GM12878 (cell line): ENCODE results near the gene CDC42BPB. TPM values are rescaled to one million over a fixed set of nuclear protein-coding genes. Genes with fewer than 3 reads are reported as not detected.

ENCODE experiments used
- ATAC-seq: fragments of 200-7000 bp; cut with Tn5 transposase; 3 replicates; pipeline ENCODE4 v1.9.1; 2020; ENCODE audit warnings: mild to moderate bottlenecking, moderate library complexity
- BruUV-seq: library from RNA; stranded (reverse); fragments of 400-500 nt; replicated peaks from 2 replicates; lab custom pipeline; 2021; lab: Mats Ljungman, UMichigan
- CTCF ChIA-PET: fragments of 300-600 bp; sonication (Branson Sonifier 250); formaldehyde crosslinking; extraction: SDS; loops from one replicate; lab custom pipeline; 2021; ENCODE audit warnings: inconsistent platforms; lab: Yijun Ruan, JAX
- POLR2A ChIA-PET: fragments of 350-600 bp; formaldehyde crosslinking; extraction: SDS; loops from one replicate; lab custom pipeline; 2021; ENCODE audit warnings: inconsistent platforms; lab: Charles Lee
- RAD21 ChIA-PET: fragments of 300-600 bp; sonication (Branson Sonifier 250); formaldehyde crosslinking; loops from one replicate; lab custom pipeline; 2023; ENCODE audit warnings: antibody characterized with exemption; ENCODE audit not compliant: unreplicated experiment; lab: Charles Lee
- SMC1A ChIA-PET: fragments of 300-600 bp; sonication (Branson Sonifier 250); formaldehyde crosslinking; loops from one replicate; lab custom pipeline; 2023; ENCODE audit not compliant: unreplicated experiment, uncharacterized antibody; lab: Charles Lee
- DNase-seq: peaks from one replicate; pipeline ENCODE4 v3.0.0-alpha.2; 2011; ENCODE audit warnings: low read depth, low spot score
- FAIRE-seq: peaks from 3 replicates; lab custom pipeline; 2011; peaks lifted over from hg19 to GRCh38; lab: Jason Lieb, UNC
- H2AFZ ChIP-seq: 2 replicates; pipeline ENCODE4 v1.6.0; 2011; ENCODE audit warnings: low read depth, low read length, control low read depth; ENCODE audit not compliant: control insufficient read depth
- H3K27ac ChIP-seq: 2 replicates; pipeline ENCODE4 v1.5.1; 2011; ENCODE audit warnings: control low read depth; ENCODE audit not compliant: control insufficient read depth, insufficient read depth
- H3K27me3 ChIP-seq, 2 experiments: replicated peaks in 1 of 2; 2 replicates each; pipeline versions ENCODE4 v1.6.0 to v1.6.1; 2011; ENCODE audit warnings: low read length in 1 of 2; ENCODE audit not compliant: control insufficient read depth in 2 of 2, insufficient read depth in 2 of 2
- H3K36me3 ChIP-seq, 2 experiments: 2 replicates each; pipeline ENCODE4 v1.5.1; 2011; ENCODE audit warnings: low read length in 1 of 2; ENCODE audit not compliant: control insufficient read depth in 2 of 2, insufficient read depth in 2 of 2
- H3K4me1 ChIP-seq: 2 replicates; pipeline ENCODE4 v1.6.1; 2011; ENCODE audit warnings: mild to moderate bottlenecking, low read length, moderate library complexity, mixed read lengths; ENCODE audit not compliant: control insufficient read depth, insufficient read depth
- H3K4me2 ChIP-seq: 2 replicates; pipeline ENCODE4 v1.6.0; 2011; ENCODE audit warnings: control low read depth; ENCODE audit not compliant: control insufficient read depth, insufficient read depth
- H3K4me3 ChIP-seq: fragments of 200-600 bp; sonication (generic); 2 replicates; pipeline ENCODE4 v1.5.1; 2016
- H3K79me2 ChIP-seq: 2 replicates; pipeline ENCODE4 v1.6.0; 2011; ENCODE audit warnings: low read length; ENCODE audit not compliant: control insufficient read depth, insufficient read depth
- H3K9ac ChIP-seq: 2 replicates; pipeline ENCODE4 v1.8.0; 2011; ENCODE audit warnings: low read length, control low read depth, mixed read lengths; ENCODE audit not compliant: control insufficient read depth, insufficient read depth
- H3K9me3 ChIP-seq: replicated peaks from 3 replicates; pipeline ENCODE4 v1.5.1; 2011; ENCODE audit warnings: mild to moderate bottlenecking, low read length; ENCODE audit not compliant: control insufficient read depth, insufficient read depth
- H4K20me1 ChIP-seq: 2 replicates; pipeline ENCODE4 v1.6.0; 2011; ENCODE audit not compliant: control insufficient read depth, insufficient read depth
- CBX5 ChIP-seq: sonication (generic); IDR thresholded peaks from 2 replicates; pipeline ENCODE4 v1.6.1; 2016; ENCODE audit warnings: low read depth, moderate library complexity, mild to moderate bottlenecking, inconsistent platforms
- FOXK2 ChIP-seq: fragments of 450-650 bp; IDR thresholded peaks from 2 replicates; pipeline ENCODE4 v1.6.1; 2017; ENCODE audit warnings: mild to moderate bottlenecking, moderate library complexity
- HDAC6 ChIP-seq: fragments of 200-600 bp; sonication (generic); IDR thresholded peaks from one replicate; pipeline ENCODE4 v1.8.0; 2017; ENCODE audit warnings: antibody characterized with exemption; ENCODE audit not compliant: unreplicated experiment
- NFYB ChIP-seq: IDR thresholded peaks from 2 replicates; pipeline ENCODE4 v1.6.1; 2011; ENCODE audit warnings: low read depth, mild to moderate bottlenecking, low read length, improper control_type of control experiment, moderate library complexity; ENCODE audit not compliant: insufficient read depth
- SRF ChIP-seq, 2 experiments: IDR thresholded peaks; 2 replicates each; pipeline ENCODE4 v1.6.1; 2011; ENCODE audit warnings: low read depth in 2 of 2, low read length in 2 of 2, mild to moderate bottlenecking in 1 of 2, moderate library complexity in 1 of 2
- TARDBP ChIP-seq: IDR thresholded peaks from 2 replicates; pipeline ENCODE4 v1.6.1; 2016; ENCODE audit warnings: borderline replicate concordance
- TCF12 ChIP-seq: IDR thresholded peaks from 2 replicates; pipeline ENCODE4 v1.6.1; 2011; ENCODE audit warnings: low read depth, mild to moderate bottlenecking, low read length
- USF2 ChIP-seq: IDR thresholded peaks from 2 replicates; pipeline ENCODE4 v1.6.1; 2011; ENCODE audit warnings: low read depth, low read length, improper control_type of control experiment, borderline replicate concordance
- WRNIP1 ChIP-seq: IDR thresholded peaks from 2 replicates; pipeline ENCODE4 v1.6.1; 2011; ENCODE audit warnings: low read depth, low read length, improper control_type of control experiment, borderline replicate concordance
- WGBS: methylation state at CpG from one replicate; pipeline ENCODE4 v1.1.6; 2016; ENCODE audit warnings: low lambda C conversion rate; ENCODE audit not compliant: insufficient replicate concordance, insufficient coverage; ENCODE audit errors: missing lambda C conversion rate; 5-methylcytosine and 5-hydroxymethylcytosine counted together
- in situ Hi-C: fragments of 300-500 bp; cut with MboI; formaldehyde crosslinking; loops from 9 replicates; pipeline ENCODE4 v1.14.3; 2018; ENCODE audit warnings: mixed read lengths
- intact Hi-C: fragments of 100-400 bp; cut with micrococcal nuclease; formaldehyde crosslinking; loops from one replicate; pipeline ENCODE4 v1.14.2; 2022; ENCODE audit not compliant: unreplicated experiment
- polyA plus RNA-seq, 11 experiments: library from polyadenylated mRNA; depleted of rRNA in 4 of 11; unstranded in 6 of 11; stranded (reverse) in 5 of 11; fragments of >200 nt; fragmentation: Nextera tagmentation in 4 of 11; fragmentation: Illumina TruSeq in 1 of 11; extraction: Ambion mirVana in 4 of 11; extraction: Trizol in 1 of 11; gene quantifications; 1 replicate in 1 of 11; 2 replicates in 10 of 11; pipeline versions ENCODE4 v1.2.1 to v1.2.3, GENCODE V29; 2011 to 2016; ENCODE audit warnings: inconsistent platforms in 2 of 11, missing spikeins in 2 of 11, low read depth in 1 of 11
- total RNA-seq, 4 experiments: library from RNA; depleted of rRNA in 3 of 4; stranded (reverse); fragments of >200 nt in 3 of 4; fragmentation: Illumina TruSeq in 1 of 4; extraction: Trizol in 1 of 4; gene quantifications; 2 replicates each; pipeline versions ENCODE4 v1.2.1 to v1.2.3, GENCODE V29; 2013 to 2021
- TF ChIP-seq, protein P1 (sequence below): IDR thresholded peaks from 2 replicates; pipeline ENCODE4 v1.6.1; 2012; ENCODE audit warnings: low read depth, low read length, improper control_type of control experiment

The CDC42BPB gene
- total and polyA plus RNA-seq, 10 of the 15 experiments (the other 5 are each of a cell fraction or from before 2014, with no cell fraction given) = 0.42 to 22.1 (median 13.3) TPM

GRCh38 chr14:103081951-103082350, 24.6 kb upstream of the CDC42BPB start:
- DNase-seq = no peak
- no peaks in the 10 kb centered on the region for H3K36me3 ChIP-seq
- no peak overlapping the region for H3K9ac ChIP-seq
- H3K4me3 ChIP-seq = no peak overlapping the region
- WGBS = 74% methylated on average over 2 of the region's 2 CpGs
- ChIA-PET RAD21 (no interaction called here), CTCF (no interaction called here), POLR2A (no interaction called here), SMC1A (no interaction called here)
- BruUV-seq = no TSS peak
- ATAC-seq = no peak
- H3K9me3 ChIP-seq = no peaks in the 10 kb centered on the region
- peaks cover 0 to 2% of the 10 kb centered on the region in 2 experiments; a peak in 2 of 4 replicates for H3K27me3 ChIP-seq
- H3K4me1 ChIP-seq = no peaks in the 10 kb centered on the region
- intact Hi-C loops = no loop called here
- no peak for FAIRE-seq
- TF ChIP-seq SRF (IDR thresholded peaks at IDR 0.05; ENCODE audit: low read depth in 2 of 2, low read length in 2 of 2) = no peak
- TF ChIP-seq USF2 = no peak
- no peak for TF ChIP-seq NFYB
- no peak for TF ChIP-seq HDAC6
- no peak for TF ChIP-seq WRNIP1
- TF ChIP-seq TARDBP = no peak
- TF ChIP-seq FOXK2 = no peak
- TF ChIP-seq CBX5 = no peak
- no peak for TF ChIP-seq TCF12
- TF ChIP-seq, protein P1, sequence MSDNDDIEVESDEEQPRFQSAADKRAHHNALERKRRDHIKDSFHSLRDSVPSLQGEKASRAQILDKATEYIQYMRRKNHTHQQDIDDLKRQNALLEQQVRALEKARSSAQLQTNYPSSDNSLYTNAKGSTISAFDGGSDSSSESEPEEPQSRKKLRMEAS = no peak
- in situ Hi-C loops = no loop called here
- no peaks in the 10 kb centered on the region for H4K20me1 ChIP-seq
- H3K27ac ChIP-seq = no peak overlapping the region
- no peaks in the 10 kb centered on the region for H3K79me2 ChIP-seq
- no peak overlapping the region for H2AFZ ChIP-seq
- no peak overlapping the region for H3K4me2 ChIP-seq
